ENCODE results near the gene NAGLU. TPM values are rescaled to one million over a fixed set of nuclear protein-coding genes. Genes with fewer than 3 reads are reported as not detected.

NAGLU gene
- total and polyA plus RNA-seq, 8 donors, result 11.7 to 55.8 (median 21.1) TPM

DNA sequence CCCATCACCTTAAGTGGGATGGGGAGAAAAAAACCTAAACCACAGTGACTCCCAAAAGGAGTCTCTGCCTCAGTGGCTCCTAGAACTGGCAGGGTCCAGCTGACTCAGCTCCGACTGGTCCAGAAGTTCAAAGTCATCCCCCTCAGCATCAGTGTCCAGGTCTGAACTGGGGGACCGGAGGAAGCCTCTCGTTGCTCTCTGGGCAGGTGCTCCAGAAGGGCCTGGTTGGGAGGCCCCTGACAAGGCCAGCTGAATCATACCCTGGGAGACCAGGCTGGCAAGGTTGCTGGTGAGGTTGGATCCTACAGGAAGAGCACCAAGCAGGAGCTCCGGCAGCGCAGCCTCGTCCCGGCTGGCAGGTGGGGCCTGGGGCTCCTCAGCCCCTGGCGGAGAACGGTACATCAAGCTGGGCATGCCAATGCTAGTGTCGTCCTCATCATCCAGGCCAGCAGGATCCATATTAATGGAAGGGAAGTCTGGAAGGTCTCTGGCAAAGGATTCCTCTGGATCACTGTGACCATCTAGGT lies 45.8 kb downstream of the NAGLU start:
- no peaks in the 10 kb centered on the region for H3K9me3 ChIP-seq
- H3K27ac ChIP-seq, result no peak overlapping the region
- H3K27me3 ChIP-seq, result no peaks in the 10 kb centered on the region
- intact Hi-C loops (cut with DNase I; ENCODE audit: low total_unique reads), result loop anchor here (10.0 kb wide), 1 partner anchor 103 kb away; the partner anchor contains the start of genes CCR10 and CNTNAP1
- H3K4me3 ChIP-seq, result no peak overlapping the region
- no peak for DNase-seq
- TF ChIP-seq POLR2A (IDR thresholded peaks at IDR 0.05) (no peak), POLR2AphosphoS5 (IDR thresholded peaks at IDR 0.05) (no peak), EP300 (IDR thresholded peaks at IDR 0.05) (no peak)
- TF ChIP-seq, protein P1, sequence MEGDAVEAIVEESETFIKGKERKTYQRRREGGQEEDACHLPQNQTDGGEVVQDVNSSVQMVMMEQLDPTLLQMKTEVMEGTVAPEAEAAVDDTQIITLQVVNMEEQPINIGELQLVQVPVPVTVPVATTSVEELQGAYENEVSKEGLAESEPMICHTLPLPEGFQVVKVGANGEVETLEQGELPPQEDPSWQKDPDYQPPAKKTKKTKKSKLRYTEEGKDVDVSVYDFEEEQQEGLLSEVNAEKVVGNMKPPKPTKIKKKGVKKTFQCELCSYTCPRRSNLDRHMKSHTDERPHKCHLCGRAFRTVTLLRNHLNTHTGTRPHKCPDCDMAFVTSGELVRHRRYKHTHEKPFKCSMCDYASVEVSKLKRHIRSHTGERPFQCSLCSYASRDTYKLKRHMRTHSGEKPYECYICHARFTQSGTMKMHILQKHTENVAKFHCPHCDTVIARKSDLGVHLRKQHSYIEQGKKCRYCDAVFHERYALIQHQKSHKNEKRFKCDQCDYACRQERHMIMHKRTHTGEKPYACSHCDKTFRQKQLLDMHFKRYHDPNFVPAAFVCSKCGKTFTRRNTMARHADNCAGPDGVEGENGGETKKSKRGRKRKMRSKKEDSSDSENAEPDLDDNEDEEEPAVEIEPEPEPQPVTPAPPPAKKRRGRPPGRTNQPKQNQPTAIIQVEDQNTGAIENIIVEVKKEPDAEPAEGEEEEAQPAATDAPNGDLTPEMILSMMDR (IDR thresholded peaks at IDR 0.05), result no peak
- H3K4me1 ChIP-seq, result peaks cover 23 to 56% (median 49%) of the 10 kb centered on the region in 4 donors
- peaks cover 52 to 77% (median 75%) of the 10 kb centered on the region in 4 donors for H3K36me3 ChIP-seq
- WGBS, 5 donors, result 85 to 93% (median 91%) methylated on average over 6 to 10 of the region's 10 CpGs

DNA sequence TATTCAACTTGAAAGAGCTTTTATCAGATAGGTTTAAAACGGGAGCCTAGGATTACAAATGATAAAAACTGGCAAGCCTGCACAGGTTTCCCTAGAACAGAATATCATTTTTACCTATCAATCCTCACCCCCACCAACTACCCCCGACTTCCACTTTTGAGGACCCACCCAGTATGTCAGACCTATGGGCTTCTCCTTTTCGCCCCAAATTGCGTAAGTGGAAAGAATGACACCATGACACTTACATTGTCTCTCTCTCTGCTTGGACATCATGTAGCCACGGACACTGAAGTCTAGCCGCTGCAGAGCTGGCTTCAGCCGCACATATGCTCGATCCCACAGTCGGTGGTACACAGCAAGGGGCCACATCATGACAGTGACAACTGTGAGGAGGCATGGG lies 48.8 kb downstream of the NAGLU start:
- WGBS, 5 donors, result 71 to 87% (median 83%) methylated on average over 8 to 9 of the region's 9 CpGs
- TF ChIP-seq, protein P1 (IDR thresholded peaks at IDR 0.05), result no peak
- no peak for TF ChIP-seq POLR2AphosphoS5 (IDR thresholded peaks at IDR 0.05)
- no peak for TF ChIP-seq POLR2A (IDR thresholded peaks at IDR 0.05)
- TF ChIP-seq EP300 (IDR thresholded peaks at IDR 0.05), result no peak
- DNase-seq, result no peak
- Histone ChIP-seq H3K27ac (peak overlapping the region in 3 of 5 donors; percentile 71 to 75 (median 74)), H3K4me3 (no peak overlapping the region), H3K27me3 (no peaks in the 10 kb centered on the region), H3K36me3 (peaks cover 58 to 100% (median 98%) of the 10 kb centered on the region in 4 donors), H3K9me3 (no peaks in the 10 kb centered on the region), H3K4me1 (peaks cover 31 to 55% (median 45%) of the 10 kb centered on the region in 4 donors)
- intact Hi-C loops (cut with DNase I; ENCODE audit: low total_unique reads), result loop anchor here (10.0 kb wide), 1 partner anchor 100 kb away; the partner anchor contains the start of genes CCR10 and CNTNAP1

DNA sequence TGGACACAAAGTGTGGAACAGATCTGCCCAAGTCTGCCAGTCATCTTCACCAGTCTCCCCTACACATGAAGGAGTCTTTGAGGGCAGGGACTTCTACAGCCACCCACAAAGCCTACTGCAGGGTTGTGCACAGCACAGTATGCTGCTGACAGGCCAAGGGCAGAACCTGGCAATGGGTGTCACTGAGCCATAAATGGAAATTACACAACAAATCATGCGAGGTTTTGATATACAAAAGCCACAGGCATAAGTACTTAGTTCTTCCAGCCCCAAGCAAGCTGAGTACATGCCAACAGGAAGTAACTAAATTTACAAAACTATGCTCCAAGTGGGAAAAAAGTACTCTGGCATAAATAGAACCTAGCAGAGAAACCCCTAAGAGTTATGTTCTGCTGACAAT lies 49.3 kb downstream of the NAGLU start:
- no peaks in the 10 kb centered on the region for H3K9me3 ChIP-seq
- 6 to 16% (median 10%) methylated on average over 1 of the region's 1 CpG for WGBS, 5 donors
- no peak overlapping the region for H3K4me3 ChIP-seq
- DNase-seq, result no peak
- intact Hi-C loops (cut with DNase I; ENCODE audit: low total_unique reads), result loop anchor here (10.0 kb wide), 1 partner anchor 99 kb away; the partner anchor contains the start of genes CCR10 and CNTNAP1
- no peaks in the 10 kb centered on the region for H3K27me3 ChIP-seq
- peaks cover 31 to 51% (median 44%) of the 10 kb centered on the region in 4 donors for H3K4me1 ChIP-seq
- TF ChIP-seq, protein P1 (IDR thresholded peaks at IDR 0.05), result no peak
- no peak for TF ChIP-seq EP300 (IDR thresholded peaks at IDR 0.05)
- no peak for TF ChIP-seq POLR2AphosphoS5 (IDR thresholded peaks at IDR 0.05)
- no peak for TF ChIP-seq POLR2A (IDR thresholded peaks at IDR 0.05)
- peak overlapping the region in 3 of 5 donors; percentile 71 to 75 (median 74) for H3K27ac ChIP-seq
- peaks cover 61 to 100% (median 98%) of the 10 kb centered on the region in 4 donors for H3K36me3 ChIP-seq

DNA sequence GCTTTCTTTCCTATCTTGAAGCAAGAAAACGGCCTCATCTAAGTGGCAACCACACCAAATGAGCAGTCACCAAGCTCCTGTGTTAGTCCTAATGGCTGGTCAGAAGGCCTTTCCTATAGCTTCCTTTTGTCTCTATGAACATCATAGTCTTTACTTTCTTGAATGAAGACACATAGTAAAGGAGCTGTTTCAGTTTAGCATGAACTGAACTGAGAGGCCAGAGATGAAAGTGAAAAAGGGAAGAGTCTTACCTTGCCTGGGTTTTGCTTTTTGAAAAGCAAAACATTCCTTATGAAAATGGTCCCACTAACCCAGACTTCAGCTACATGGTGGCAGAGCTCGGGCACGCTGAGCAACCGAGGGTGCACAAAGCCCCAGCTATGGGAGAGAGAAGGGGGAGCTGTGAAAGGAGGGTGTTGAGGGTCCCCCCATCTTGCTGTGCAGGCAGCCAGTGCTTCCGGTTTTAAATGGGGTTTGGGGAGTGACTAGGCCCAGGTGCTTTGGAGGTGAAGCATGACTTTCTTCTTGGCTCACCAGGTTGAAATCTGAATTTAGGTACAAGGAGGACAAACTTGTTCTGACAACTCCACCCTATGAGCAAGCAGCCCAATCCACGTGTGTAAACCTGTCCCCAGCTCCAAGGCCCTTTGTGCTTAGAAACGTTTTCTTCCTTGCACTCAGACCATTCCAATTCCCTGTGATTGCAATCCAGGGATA lies 50.6 kb downstream of the NAGLU start:
- DNase-seq, result no peak
- Histone ChIP-seq H3K9me3 (no peaks in the 10 kb centered on the region), H3K36me3 (peaks cover 71 to 100% (median 99%) of the 10 kb centered on the region in 4 donors), H3K4me3 (no peak overlapping the region), H3K27me3 (no peaks in the 10 kb centered on the region), H3K4me1 (peaks cover 31 to 51% (median 44%) of the 10 kb centered on the region in 4 donors), H3K27ac (peak overlapping the region; percentile 54 to 75 (median 71))
- intact Hi-C loops (cut with DNase I; ENCODE audit: low total_unique reads), result loop anchor here (10.0 kb wide), 1 partner anchor 98 kb away; the partner anchor contains the start of genes CCR10 and CNTNAP1
- no peak for TF ChIP-seq POLR2A (IDR thresholded peaks at IDR 0.05)
- TF ChIP-seq POLR2AphosphoS5 (IDR thresholded peaks at IDR 0.05), result peak in 1 of 3 donors; percentile 11
- no peak for TF ChIP-seq EP300 (IDR thresholded peaks at IDR 0.05)
- TF ChIP-seq, protein P1 (IDR thresholded peaks at IDR 0.05), result no peak
- WGBS, 5 donors, result 59 to 67% (median 61%) methylated on average over 7 of the region's 7 CpGs
